Activated T-helper 1 cell treated with anti-CD3 and anti-CD28 coated beads, Interleukin-2, amount 50 U/mL, for 16 hours (primary cell): Measurements from ENCODE around the gene ARL4A.

Source experiments
- DNase-seq, 2 donors: peaks; one replicate each; pipeline ENCODE4 v3.0.0-alpha.2; 2020; ENCODE audit warnings: low read depth in 1 of 2, low spot score in 1 of 2

The ARL4A gene

DNA sequence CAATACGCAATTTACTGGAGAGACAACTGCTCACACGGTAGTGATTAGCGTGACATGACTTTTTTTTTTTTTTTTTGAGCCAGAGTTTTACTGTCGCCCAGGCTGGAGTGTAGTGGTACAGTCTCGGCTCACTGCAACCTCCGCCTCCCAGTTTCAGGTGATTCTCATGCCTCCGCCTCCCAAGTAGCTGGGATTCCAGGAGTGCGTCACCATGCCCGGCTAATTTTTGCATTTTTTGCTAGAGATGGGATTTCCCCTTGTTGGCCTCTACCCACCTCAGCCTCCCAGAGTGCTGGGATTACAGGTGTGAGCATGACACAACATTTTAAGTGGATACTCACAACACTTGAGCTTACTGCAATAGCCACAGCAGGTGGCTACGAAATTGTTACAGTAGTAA lies 11.9 kb downstream of the ARL4A start:
- DNase-seq, result no peak

DNA sequence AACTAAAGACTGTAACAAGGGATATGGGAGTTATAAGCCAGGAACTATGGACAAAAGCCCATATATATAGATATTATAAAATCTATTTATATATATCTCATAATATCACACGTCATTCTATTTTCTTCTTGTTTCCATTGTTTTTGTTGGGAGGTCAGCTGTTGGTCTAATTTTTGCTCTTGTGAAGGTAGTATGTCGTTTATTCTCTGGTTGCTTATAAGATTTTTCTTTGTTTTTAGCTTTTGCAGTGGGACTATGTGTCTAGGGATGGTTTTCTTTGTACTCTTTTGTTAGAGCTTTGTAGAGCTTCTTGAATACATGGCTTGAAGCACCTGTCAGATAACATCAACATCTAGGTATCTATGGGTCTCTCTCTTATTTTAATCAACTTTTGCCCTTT lies 14.0 kb downstream of the ARL4A start:
- no peak for DNase-seq

GRCh38 chr7:12703881-12704280 lies 16.4 kb downstream of the ARL4A start:
- DNase-seq, result no peak

DNA sequence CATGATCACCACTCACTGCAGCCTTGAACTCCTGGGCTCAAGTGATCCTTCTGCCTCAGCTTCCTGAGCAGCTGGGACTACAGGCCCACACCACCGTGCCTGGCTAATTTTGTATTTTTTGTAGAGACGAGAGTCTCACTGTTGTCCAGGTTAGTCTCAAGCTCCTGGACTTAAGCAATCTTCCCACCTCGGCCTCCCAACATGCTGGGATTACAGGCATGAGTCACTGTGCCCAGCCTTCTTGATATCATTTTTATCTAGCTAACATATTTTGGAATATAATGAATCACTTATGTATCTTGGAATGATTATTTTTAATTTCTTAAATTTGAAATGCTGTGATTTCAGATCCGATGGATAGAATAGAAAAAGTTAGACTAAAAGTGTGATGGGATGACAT lies 18.4 kb downstream of the ARL4A start:
- no peak for DNase-seq

- DNase-seq, result no peak
Measured at GRCh38 chr7:12706900-12707536, 19.6 kb downstream of the ARL4A start.

DNA sequence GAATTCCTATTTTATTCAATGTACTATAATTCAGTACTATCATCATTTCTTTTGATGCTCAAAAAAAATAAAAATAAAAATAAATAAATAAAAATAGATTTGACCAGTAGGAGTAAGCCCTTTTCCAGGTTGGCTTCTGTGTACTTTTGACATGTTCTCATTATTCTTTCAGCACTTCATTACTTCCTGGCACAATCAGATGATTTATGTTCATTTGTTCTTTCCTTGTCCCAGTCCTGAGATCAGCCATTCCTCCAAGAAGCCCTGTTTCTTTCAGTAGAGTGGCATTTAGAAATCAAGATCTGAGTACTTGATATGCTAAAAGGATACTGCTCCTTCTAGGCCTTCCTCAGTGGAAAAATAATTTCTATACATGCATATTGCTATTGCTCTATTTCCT lies 20.9 kb downstream of the ARL4A start:
- DNase-seq, result no peak

DNA sequence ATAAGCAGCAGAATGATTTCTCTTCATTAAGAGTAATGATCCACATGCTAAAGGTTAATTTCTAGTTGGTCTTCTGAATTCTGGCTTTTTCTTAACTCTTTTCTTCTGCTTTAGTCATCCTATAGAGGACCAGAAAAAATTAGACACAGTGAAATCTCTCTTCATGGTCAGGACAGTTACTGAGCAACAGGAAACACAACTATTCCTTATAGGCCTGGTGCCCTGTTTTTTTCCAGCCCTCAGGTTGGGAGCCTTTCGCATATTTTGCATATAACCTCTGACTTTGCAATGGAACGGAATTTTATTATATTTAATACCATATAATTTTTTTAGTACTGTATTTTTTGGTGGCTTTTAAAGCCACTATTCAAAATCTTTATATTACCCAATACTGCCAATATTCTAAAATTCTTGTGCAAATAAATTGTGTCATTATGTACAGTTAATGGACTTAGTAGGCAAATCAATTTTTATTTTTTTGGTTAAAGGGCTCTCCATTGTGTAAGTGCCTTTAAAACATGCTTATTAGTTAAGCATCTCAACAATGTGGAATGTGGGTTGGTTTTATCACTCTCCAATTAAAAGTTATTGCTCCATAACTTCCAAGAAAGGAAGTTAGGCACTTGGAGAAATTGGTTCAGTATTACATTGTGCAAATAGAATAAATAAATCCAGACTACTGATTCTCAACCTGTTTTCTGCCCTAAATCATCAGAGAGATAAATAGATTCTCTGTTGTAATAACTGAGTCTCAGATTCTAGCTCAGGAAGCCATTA lies 22.5 kb downstream of the ARL4A start:
- DNase-seq, result no peak

DNA sequence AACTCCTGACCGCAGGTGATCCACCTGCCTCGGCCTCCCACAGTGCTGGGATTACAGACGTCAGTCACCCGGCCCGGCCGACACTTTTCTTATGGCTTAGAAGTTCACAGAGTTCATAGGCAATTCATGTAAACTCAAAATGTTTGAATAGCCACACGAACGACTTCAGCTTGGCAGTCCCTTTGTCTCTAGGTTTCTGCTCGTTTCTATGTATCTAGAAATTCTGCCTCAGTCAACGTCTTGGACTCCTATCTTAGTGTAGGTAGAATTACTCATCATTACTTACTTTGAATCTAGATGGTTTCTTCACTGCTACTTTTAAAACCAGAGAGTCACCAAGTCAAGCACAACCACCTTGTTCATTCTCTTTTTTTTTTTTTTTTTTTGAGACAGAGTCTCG lies 23.7 kb downstream of the ARL4A start:
- DNase-seq, result no peak

DNA sequence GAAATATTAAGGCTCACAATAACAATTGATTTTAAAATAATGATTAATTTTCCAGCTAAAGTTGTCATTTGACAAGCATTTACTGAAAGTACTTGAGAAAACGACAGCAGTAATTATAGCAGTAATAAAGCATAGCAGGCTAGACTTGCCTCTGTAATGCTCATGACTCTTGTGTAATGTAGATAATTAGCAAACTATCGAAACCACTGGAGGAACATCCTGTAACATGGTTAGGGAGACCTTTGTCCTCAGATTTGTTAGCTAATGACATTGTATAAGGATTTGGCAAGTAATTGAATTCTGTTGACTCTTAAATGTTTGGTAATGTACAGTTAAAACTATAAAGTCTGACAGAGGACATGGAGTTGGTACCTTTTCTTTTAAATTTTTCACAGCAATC lies 24.8 kb downstream of the ARL4A start:
- DNase-seq, result no peak

DNA sequence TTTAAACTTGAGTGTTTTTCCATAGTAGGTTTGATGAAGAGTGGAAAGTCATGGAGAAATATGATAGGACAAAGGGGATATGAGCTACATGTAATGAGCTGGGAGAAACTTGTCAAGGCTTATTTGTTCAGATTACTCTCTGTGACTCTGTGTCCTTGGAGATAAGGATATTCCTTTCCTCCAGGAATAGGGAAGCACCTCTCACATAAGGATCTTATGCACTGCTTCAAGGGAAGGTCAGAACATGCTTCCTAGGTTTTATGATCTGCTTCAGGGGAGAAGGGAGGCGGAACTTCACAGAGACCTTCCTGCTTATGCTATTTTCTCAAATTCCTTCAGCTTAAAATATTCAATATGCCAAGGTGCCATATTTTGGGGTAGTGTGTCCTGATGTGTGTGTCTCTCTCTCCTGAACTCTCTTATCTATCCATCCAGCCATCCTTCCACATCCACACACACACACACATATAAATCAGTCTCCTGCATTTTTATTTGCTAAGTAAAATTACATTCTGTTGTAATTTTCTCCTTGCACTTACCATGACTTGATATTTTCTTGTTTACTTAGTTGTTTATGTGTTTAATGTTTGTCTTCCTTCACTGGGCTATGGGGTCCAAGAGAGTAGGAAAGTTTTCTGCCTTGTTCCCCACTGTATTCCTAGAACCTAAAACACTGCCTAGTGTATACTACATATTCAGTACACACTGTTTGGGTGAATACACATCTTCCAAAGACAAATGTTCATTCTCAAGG lies 26.4 kb downstream of the ARL4A start:
- no peak for DNase-seq

DNA sequence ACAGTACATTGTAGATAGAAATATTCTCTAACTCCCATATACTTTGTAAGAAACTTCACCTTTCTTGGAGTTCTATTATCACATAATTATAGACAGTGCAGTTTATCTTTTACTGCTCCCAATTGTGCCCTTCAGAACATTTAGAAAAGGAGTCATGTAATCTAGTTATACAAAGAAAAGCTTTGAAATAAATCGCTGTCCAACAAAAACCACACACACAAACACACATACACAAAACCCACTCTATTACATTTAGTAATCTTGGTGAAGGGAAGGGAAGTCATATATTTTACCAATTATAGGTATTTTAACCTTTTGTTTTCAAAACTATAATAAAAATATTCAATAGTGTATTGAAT lies 26.9 kb downstream of the ARL4A start:
- no peak for DNase-seq

GRCh38 chr7:12715372-12716133 lies 28.1 kb downstream of the ARL4A start:
- DNase-seq, result no peak

- DNase-seq, result no peak
Measured at GRCh38 chr7:12716134-12716681, 28.8 kb downstream of the ARL4A start.

DNA sequence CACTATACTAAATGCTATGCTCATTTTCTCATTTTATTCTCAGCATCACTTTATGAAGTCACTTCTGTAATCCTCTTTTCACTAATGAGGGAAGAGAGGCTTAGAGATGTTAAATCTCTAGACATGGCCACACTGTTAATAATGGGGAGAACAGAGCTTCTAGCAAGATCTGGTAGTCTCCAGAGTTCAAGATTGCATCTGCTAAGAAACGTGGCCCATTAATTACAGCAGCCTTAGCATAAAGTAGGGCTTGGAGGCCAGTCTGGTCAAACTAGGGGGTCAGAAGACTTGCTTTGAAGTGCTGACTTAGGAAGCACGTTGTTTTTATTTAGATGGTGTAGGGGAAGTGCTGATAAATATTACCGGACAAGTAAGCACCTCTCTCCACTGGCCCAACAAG lies 29.3 kb downstream of the ARL4A start:
- no peak for DNase-seq

DNA sequence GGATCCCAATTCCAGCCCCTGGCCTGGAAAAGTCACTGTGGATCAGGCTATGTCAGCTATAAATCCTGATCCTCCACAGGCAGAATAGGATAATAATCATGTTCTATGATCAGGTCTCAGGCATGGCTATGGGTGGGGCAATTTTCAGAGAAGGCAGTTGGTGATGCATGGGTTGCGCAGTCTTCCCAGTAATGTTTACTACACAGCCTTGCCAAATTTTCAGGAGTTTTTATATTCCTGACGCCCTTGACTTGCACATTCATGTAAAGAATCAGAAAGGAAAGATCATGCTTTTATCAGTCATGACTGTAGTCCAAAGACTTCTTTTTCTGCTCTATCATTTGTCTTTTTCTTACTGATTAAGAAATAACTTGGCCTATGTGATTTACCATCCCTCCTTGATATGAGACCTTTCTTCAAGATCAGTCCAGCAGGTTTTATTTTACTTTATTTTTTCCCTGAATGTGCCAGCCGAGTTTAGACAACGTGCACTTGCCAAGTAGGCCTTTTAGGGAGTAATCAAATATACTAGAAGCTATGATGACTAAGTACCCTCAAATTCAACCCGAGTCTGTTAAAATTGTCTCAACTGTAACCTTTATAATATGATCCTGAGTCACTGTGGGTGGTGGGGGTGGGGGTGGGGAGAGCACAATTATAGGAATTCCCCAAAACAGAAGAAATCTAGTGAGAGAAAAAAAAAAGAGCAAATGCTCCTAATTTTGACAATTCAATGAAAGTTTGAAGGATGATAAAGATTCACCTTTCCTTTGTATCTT lies 31.9 kb downstream of the ARL4A start:
- no peak for DNase-seq

DNA sequence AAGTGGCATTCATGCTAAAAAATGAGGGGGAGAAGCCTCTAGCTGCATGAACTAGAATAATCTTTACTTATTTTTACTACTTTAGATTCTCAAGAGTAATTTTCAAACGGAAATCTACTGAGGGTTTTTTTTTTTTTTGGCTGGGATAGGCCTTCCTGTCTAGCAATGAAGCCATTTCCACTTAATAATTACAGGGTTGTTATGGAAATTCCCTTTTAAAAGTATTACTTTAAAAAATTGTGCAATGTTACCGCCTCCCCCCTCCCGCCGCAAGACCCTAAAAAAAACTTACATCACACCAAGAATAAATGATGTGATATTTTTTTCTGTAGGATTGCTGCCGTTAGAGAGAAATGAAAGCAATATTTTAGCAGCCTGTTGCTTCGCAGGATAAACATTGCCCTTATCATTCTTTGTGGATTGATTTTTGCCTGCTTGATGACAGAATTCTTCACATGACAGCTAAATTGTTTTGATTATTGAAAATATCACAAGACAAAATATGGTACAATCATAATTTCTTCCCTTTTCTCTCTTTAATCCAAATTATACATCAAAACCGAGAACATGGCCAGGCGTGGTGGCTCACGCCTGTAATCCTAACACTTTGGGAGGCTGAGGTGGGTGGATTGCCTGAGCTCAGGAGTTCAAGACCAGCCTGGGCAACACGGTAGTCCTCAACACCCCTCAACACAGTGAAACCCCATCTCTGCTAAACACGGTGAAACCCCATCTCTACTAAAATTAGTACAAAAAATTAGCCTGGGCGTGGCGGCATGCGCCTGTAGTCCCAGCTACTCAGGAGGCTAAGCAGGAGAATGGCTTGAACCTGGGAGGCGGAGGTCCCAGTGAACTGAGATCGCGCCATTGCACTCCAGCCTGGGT lies 32.8 kb downstream of the ARL4A start:
- DNase-seq, result no peak

DNA sequence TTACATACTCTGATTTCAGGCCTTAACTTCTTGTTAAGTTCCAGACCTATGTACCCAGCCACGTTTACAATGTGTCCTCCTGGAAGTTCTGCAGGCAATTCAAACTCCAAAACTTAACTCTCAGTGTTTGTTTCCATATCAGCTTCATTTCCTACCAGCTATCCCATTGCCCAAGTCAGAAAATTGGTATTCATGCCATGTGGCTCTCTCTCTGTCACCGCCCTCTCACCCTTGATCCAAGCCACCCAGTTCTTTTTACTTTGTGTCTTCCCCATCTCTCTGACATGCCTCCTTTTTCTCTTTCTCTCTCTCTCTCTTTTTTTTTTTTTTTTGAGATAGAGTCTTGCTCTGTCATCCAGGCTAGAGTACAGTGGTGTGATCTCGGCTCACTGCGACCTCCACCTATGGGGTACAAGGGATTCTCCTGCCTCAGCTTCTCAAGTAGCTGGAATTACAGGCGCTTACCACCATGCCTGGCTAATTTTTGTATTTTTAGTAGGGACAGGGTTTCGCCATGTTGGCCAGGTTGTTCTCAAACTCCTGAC lies 33.9 kb downstream of the ARL4A start:
- DNase-seq, result no peak

DNA sequence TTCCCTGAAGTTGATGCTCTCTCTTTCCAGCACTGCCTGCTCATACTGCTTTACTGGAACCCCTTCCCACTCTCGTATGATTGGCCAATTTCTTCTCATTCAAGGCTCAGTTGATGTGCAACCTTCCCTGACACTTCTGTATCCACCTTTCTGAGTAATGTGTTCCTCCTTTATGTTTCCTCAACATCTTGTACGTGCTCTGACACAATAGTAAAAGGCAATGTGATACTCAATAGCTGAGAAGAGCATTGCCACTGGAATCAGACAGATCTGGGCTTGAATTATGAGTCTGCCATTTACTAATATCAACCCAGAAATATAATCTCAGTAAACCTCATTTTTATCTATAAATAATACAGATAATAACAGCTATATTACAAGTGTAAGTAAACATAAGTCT lies 34.7 kb downstream of the ARL4A start:
- no peak for DNase-seq
